ENCODE results near the gene REG1A. TPM values are rescaled to one million over a fixed set of nuclear protein-coding genes. Genes with fewer than 3 reads are reported as not detected.

Gene REG1A
- total RNA-seq, 1 donor from 2014 or later = not detected

DNA sequence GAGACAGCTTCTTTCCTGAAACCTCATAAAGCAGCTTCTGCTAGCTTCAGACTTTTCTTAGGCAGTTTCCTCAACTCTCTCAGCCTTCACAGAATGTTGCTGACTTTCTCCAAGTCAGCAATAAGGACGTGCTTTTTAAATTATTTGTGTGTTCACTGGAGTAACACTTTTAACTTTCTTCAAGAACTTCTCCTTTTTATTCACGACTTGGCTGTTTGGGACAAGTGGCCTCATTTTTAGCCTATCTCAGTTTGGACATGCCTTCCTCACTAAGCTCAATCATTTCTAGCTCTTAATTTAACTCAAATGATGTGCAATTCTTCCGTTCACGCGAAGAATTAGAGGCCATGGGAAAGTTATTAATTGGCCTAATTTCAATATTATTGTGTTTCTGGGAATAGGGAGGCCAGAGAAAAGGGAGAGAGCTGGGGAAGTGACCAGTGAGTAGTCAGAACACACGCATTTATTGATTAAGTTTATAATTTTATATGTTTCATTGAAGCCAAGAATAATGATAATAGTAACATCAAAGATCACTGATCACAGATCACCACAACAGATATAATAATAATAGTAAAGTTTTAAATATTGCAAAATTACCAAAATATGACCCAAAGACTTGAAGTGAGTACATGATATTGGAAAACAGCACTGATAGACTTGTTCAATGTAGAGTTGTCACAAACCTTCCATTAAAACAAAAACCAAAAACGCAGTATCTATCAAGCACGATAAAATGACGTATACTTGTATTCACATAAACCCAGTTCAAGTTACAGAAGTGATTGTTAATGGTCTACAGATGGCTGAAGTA lies 4.8 kb downstream of the REG1A start:
- no peak for DNase-seq (ENCODE audit: extremely low read depth, low read depth, low spot score)

GRCh38 chr2:79125721-79125985 lies 5.4 kb downstream of the REG1A start:
- DNase-seq (ENCODE audit: extremely low read depth, low read depth, low spot score) = no peak

DNA sequence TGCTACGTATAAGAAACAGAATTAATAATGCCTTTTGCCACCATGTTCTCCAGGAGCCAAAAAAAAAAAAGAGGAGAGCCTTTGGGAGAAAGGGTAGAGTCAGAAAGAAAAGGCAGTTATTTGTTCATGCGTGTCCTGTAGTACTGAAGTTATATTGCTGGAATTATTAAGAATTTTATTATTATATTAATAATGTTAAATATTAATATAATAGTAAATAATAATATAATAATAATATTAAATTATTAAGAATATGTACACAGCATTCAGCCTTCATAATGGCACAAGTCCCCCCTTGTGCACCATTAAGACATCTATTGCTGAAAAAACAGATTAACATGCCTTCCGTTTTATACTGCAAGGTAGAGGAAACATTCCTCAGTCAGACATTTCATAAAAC lies 8.1 kb downstream of the REG1A start:
- no peak for DNase-seq (ENCODE audit: extremely low read depth, low read depth, low spot score)

DNA sequence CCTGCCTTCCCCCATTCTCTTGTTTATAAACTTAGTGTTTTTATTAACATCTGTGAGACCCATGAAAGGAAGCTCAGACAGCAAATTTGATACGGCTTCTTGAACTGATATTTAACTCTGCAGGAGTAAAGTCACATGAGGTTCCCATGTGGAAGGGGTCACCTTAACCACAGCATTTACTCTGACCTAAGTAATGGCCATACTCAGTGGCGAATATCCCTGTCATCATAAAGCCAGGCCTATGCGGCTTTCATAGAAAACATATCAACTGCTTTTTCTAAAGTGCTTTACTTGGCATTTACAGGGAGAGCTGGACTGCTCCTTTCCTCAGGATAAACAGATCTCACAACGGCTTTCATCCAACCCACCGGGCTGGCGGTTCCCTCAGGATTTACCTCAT lies 9.0 kb downstream of the REG1A start:
- no peak for DNase-seq (ENCODE audit: extremely low read depth, low read depth, low spot score)

- no peak for DNase-seq (ENCODE audit: extremely low read depth, low read depth, low spot score)
These were observed 9.5 kb downstream of the REG1A start for GRCh38 chr2:79129804-79130203.

GRCh38 chr2:79131687-79132086 lies 11.4 kb downstream of the REG1A start:
- no peak for DNase-seq (ENCODE audit: extremely low read depth, low read depth, low spot score)

DNA sequence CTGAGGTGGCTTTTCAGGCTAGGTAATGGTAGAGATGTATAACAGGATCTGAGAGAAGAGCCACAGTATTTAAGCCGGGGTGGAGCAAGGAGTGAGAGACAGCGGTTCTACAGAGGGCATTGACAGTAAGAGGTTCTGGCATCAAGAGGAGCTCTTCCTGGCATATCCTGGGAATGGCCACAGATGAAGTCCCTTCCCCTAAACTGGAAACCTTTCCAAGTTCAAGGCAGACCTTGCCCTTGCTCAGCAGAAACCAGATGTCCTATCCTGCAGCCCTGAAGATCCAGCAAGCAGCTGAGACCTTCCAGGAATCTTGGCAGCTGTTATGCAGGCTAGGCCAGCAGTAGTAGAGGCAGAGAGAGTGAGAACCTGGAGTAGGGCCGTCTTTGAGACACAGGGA lies 18.1 kb downstream of the REG1A start:
- no peak for DNase-seq (ENCODE audit: extremely low read depth, low read depth, low spot score)

- DNase-seq (ENCODE audit: extremely low read depth, low read depth, low spot score) = no peak
These were observed 19.1 kb downstream of the REG1A start for GRCh38 chr2:79139423-79139822.

DNA sequence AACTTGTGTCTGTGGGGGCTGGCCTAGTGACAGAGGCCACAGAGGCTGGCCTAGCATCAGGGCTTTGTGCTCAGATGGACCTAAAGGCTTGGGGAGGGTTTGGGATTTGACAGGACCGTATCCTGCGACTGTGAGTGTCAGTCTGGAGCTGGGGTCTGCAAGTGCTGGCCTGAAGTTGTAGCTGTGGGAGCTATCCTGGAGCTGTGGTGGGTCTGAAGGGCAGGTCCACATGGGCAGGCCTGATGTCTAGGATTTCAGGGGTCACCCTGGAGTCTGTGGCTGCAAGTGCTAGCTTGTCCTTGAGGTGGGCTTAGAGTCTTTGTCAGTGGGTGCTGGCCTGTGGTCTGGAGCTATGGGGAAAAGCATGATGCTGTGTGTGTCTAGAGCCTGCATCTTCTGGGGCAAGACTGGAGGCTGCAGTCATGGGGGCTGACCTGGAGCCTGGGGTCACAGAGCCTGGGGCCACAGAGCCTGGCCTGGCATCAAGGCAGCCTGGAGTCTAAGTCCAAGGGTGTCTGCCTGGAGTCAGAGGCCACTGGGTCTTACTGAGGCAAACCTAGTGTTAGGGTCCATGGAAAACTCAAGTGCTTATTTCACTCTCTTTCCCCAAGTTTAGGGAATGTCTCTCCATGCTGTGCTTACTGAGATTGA lies 35.7 kb downstream of the REG1A start:
- DNase-seq (ENCODE audit: extremely low read depth, low read depth, low spot score) = no peak

DNA sequence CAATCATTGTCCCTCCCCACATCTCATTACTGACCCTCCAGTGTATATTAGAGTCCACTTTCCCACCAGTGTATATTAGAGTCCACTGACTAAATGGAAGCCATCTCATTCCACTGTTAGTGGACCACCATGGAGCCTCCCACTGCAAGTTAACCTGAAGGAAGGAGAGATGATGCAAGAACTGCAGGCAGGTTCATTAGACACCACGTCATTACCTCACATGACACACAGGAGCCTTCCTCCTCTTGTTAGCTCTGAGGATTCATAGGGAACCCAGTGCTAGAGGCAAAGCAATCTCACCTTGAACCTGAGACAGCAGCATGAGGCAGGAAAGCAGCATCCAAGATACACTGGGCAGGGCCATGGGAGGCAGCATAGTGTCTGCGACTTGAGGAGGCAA lies 38.7 kb downstream of the REG1A start:
- no peak for DNase-seq (ENCODE audit: extremely low read depth, low read depth, low spot score)

DNA sequence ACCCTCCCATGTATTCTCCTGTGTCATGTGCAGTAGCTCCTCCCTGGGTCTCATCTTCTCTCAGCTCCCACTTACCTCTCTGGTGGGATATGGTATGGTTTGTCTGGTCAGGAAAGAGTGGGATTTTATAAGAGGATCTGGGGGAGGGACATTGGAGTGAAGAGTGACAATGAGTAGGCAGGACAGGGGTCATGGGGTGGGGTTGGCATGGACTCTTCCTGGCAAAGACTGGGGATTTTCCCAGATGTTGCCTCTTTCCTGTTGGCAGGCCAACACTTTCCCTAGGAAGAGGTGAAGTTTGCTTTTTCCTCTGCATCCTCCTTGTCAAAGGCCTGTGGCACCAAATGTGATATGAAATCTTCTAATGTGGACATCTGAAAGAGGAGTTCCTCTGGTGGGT lies 39.4 kb downstream of the REG1A start, which contains the start of gene REG3A:
Gene REG3A (minus strand): TSS at position 101 of the 400 bp plus-strand sequence. CDS start 348 bp downstream, outside the sequence.
- no peak for DNase-seq (ENCODE audit: extremely low read depth, low read depth, low spot score)

DNA sequence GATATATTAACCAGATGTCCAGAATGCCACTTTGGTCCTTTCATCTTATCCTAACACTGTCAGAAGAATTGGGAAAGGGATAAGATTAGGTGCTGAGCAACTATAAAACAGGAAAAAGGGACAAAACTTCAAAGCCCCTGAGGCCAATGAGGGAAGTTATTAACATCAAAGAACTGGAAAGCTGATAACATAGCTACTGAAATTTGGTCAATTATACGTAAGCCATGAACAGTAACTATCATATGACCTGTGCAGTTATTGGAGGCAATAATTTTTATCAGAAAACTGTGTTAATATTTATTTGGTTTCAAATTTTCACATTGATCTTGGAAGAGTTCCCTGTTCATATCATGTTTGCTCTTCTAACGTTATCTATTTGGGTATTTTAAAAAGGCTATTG lies 41.8 kb downstream of the REG1A start:
- DNase-seq (ENCODE audit: extremely low read depth, low read depth, low spot score) = no peak

DNA sequence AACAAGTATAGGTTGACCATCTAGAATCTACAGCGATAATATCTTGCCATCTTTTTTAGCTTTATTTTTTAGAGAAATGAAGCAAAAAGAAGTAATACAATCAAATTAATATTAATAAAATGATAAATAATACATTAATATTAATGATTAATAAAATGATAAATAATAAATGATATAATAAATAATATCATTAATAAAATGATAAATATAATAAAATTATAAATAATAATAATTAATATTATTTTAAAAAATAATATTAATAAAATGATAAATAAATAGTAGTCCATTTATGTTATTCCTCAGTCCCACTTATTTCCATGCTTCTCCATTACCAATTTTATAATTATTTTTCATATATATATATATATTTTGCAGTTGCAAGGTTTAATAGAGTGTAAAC lies 42.5 kb downstream of the REG1A start:
- no peak for DNase-seq (ENCODE audit: extremely low read depth, low read depth, low spot score)

- no peak for DNase-seq (ENCODE audit: extremely low read depth, low read depth, low spot score)
These were observed 51.2 kb downstream of the REG1A start for GRCh38 chr2:79171348-79171958.

Other genes starting within 250 kb of the REG1A start
- gene REG3G, start 94.8 kb upstream of the REG1A start, total RNA-seq = not detected in 2 replicates
- gene REG1B, start 32.5 kb upstream of the REG1A start, total RNA-seq = not detected in 2 replicates
- gene REG3A, start 39.3 kb downstream of the REG1A start, total RNA-seq = not detected in 2 replicates